GM19351 (cell line): ENCODE measurements around the gene ZNF516.

Experiments used
- ATAC-seq: cut with Tn5 transposase; IDR thresholded peaks from one replicate; pipeline ENCODE4 v1.9.1; 2021; ENCODE audit warnings: mild to moderate bottlenecking, moderate library complexity; ENCODE audit not compliant: unreplicated experiment

ZNF516 gene

DNA sequence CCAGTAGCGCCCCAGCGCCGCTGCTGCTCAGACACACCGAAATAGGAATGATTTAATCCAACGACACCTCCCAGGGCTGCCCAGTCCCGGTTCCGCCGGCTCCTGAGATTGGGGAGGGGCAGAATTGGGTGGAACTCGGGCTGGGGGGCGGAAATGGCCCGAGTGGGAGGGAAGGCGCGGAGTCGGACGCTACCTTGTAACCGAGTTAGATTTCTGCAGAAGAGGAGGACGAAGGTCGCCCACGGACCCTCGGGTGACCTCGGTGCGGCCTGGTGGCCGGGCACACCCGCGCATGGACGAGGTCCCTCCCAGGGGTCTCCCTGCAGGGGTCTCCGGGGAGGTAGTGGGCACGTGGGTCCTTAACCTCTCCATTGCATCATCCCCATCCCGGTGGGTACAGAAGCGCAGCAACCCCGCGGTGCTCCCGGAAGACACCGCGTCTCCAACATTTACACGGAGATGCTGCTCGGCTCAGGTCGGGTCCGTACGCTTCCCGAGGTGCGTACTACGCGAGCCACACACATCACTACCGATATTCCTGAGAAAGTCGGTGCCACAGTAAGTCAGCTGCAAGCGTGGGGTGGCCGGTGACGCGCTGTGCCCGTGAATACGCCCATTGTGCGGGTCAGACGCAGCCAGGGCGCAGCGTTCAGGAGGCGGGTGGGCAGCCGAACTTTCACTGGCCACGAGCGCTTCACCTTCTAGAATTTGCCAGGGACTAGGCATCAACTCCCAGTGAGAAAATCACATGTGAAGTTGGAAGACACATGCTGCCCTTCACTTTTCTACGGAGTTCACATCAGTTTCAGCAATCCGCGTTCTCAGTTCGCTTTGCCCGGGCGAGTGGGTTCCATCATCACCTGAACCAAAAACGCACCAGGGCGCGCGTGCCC lies 3.0 kb downstream of the ZNF516 start:
- ATAC-seq: peak; percentile 1

DNA sequence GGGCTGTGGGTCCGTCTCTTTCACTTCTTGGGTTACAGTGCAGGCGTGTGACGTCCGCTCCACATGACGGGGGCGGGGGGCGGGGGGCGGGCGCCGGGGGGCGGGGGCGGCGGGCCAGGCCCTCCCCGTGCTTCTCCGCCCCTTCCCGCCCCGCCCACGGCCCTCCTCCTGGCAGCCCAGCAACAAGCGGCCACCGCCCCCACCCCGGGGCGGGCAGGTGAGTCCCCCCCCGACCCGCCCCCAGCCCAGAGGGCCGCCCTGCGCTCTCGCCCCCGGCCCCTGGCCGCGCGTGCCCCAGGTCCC lies 3.6 kb downstream of the ZNF516 start:
- ATAC-seq: peak; percentile 10

DNA sequence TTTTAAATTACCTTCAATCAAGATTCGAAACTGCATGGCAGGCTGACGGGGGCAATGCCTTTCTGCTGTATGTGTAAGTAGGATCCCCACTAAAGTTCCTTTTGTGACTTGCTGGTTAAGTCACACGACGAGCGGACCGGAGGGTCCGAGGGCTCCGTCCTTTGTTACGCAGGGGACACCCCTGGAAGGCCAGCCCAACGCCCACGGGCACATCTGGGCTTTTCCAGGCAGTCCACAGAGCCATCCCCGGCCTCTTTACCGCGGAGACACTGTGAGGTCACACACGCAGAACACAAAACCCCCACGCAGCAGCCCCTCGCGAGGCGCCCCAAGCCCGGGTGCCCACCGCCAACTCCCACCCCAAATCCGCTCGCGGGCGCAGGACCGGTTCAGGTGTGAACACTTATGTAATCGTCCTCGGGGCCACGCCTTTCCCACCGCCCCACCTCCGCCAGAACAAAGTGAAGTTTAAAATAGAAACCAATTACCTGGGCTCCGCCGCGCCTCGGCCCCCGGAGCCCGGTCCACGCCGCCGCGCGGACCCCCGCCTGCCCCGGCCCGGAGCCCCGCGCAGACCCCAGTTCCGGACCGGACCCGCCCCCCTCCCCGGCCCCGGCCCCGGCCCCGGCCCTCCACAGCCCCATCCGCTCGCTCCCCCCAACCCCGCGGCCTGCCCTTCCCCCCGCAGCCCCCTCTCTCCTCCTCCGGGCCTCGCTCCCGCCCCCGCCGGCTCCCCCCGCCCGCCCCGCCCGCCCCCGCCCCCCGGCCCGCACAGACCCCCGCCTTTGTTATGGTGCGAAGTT lies 4.2 kb downstream of the ZNF516 start:
- ATAC-seq: no peak

GRCh38 chr18:76490033-76490432 lies 5.0 kb downstream of the ZNF516 start:
- ATAC-seq: no peak

DNA sequence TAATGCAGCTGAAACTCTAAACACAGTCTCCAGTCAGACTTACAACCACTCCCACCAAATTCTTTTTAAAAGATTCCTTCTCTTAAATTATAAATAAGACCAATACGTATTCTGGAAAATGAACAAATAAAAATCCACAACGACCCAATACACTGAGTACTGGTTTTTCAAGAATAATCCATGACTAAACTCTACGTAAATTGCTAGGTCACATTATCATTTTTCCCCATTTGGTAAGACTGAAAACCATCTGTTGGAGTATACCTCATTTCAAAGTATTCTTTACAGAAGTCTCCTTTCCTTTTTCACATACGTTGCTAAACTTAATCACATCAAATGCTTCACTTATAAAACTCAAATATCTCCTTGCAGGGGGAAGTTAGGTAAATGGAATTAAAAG lies 6.0 kb downstream of the ZNF516 start:
- no peak for ATAC-seq

DNA sequence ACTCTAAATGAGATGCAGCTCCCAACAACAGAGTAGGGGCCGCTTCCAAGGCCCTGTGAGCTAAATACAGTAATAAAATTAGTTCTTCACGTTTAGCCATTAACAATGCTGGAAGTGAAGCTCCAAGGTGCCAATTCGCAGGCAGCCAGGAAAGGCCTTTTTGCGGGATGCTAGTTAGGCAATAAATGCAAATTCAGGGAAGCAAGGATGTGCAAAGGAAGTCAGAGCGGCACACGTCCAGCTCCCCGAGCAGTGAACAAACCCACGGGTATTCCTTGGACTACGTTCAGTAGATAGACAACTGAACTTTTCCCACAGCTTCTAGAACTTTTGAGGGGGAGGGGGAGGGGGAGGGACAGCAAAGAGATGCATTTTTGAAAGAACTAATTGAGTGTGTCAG lies 6.9 kb downstream of the ZNF516 start:
- no peak for ATAC-seq

- no peak for ATAC-seq
Observed at GRCh38 chr18:76487782-76488181, 7.3 kb downstream of the ZNF516 start.

DNA sequence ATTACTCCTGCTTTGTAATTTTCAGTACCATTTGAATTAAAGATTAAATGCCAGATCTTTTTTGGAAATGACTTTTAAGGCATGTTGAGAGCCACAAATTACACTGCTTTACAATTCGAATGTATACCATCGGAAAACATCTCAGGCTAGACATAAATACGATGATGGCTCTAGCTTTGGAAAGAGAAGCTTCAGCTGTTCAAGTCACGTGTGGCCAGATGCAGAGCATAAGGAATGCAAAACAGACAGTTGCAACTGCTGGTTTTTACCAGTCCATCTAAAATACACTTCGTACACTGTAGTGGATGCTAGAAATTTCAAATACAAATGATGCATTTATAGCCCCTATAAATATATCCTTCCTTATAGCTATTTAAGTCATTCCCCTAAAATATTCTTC lies 8.0 kb downstream of the ZNF516 start:
- ATAC-seq: no peak

DNA sequence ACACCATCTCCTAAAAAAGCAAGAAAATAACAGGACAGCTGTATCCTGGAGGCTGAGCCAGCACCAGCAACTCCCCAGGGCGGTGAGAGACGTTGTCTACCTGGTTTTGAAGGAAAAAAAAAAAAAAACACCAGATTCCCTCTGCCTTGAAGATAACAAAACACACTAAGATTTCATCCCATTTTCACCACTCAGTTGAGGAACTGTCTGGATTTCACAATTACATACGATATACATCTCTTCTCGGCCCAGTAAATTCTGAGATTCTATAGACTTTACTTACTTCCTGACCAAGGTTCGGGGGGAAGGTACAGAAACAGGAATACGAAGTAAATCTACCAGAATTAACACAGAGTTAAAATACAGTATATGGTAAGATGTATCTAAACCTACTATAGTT lies 8.5 kb downstream of the ZNF516 start:
- ATAC-seq: no peak

- no peak for ATAC-seq
Observed at GRCh38 chr18:76486038-76486437, 9.0 kb downstream of the ZNF516 start.

GRCh38 chr18:76484749-76485387 lies 10.2 kb downstream of the ZNF516 start:
- ATAC-seq: peak; percentile 79

DNA sequence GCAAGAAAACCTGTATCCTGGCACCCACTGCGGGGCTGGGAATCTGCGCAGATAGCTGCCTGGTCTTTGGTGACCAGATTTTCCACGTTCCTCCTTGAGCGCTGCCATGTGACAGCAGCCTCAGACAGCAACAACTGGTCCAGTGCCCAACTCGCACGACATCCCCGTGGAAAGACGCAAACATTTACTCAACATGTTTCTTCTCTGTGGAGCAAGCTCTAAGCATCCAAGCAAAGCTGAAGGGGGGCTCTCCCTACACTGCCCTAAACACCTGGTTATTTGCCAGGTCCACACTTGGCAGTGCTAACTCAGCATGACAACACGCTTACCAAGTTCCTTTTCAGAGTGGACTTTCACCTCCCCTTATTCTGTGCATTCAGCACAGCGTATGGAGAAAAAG lies 11.3 kb downstream of the ZNF516 start:
- ATAC-seq: no peak

GRCh38 chr18:76482971-76483691 lies 11.9 kb downstream of the ZNF516 start:
- ATAC-seq: no peak

DNA sequence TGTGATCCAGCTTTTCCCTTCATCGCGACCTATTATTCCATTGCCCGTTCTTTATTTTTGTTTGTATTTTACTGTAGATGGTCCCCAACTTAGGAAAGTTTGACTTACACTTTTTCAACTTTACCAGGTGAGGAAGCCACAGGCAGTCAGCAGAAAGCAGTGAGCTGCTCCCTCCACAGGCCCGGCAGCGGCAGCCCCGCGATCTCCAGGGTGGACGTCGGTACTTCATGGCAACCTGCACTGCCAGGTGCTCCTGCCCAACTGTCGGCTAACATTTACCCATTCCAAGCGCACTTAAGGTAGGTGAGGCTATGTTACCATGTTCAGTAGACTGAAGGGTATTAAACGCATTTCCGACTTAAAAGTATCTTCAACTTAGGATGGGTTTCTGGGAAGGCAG lies 12.8 kb downstream of the ZNF516 start:
- ATAC-seq: no peak

DNA sequence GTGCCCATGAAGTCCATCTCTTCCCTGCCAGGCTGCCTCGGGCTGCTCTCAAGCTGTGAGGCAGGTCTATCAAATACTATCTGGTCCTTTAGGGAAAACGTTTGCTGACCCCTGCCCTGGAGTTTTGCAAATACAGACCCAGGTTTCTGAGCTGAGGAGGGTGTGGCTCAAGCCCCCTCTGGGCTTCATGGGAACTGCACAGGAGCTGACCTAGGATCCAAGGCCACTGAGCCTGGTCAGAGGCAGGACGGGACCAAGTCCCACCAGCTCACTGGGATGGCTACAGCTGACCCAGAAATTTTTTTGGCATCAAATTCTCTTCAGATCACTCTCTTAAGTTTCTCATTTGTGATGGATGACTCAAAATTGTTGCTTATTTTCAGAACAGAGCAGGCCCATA lies 14.1 kb downstream of the ZNF516 start:
- no peak for ATAC-seq

DNA sequence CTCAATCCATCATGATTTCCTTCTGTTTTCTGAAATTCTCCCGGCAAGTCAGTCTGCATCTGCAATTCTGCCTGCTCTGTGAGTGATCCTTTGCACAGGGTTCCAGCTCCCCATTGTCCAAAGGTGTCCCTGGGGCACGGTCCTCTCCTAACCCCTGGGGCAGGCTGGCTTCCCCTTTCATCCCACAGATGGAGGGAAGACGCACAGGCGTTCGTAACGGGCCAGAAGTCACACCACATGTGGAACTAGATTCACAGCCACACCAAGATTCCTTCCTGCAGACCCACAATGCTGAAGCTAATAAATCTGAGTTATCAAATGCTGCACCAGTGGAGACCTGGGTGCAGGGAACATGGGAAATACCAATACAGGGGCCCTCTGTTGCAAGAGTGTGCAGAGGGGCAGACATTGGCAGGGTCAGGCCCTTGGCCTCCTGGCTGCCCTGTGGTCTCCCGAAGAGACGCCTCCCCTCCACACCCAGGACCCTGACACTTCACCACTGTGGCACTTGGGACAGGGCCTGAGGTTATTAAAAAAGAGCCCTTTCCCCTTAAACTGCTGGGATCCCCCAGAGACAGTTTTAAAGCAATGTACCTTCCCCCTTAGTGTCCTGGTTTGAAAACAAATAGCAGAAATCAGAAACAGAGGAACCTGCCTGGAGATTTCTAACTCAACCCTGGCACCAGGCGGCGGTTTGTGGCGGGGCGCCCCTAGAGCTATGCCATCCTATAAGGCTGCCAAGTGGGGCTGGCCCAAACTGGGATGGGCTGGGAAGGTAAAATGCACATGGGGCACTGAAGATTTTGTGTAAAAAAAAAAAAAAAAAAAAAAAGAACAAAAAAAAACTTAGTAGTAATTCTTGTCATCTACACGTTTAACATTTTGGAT lies 15.4 kb downstream of the ZNF516 start:
- ATAC-seq: no peak

GRCh38 chr18:76476665-76477561 lies 18.1 kb downstream of the ZNF516 start:
- ATAC-seq: peak; percentile 56

- ATAC-seq: no peak
Observed at GRCh38 chr18:76475450-76476194, 19.4 kb downstream of the ZNF516 start.
